HG02884 (cell line): ENCODE data around the gene QSOX2.
"Not testable (repeated sequence)": the region's sequence is repeated elsewhere in the genome, so short reads cannot be mapped to it uniquely, and the experiment has no call there.

Experiments
- ATAC-seq: cut with Tn5 transposase; IDR thresholded peaks from one replicate; pipeline ENCODE4 v1.9.1; 2021; ENCODE audit warnings: mild to moderate bottlenecking, moderate library complexity; ENCODE audit not compliant: unreplicated experiment

Gene QSOX2

DNA sequence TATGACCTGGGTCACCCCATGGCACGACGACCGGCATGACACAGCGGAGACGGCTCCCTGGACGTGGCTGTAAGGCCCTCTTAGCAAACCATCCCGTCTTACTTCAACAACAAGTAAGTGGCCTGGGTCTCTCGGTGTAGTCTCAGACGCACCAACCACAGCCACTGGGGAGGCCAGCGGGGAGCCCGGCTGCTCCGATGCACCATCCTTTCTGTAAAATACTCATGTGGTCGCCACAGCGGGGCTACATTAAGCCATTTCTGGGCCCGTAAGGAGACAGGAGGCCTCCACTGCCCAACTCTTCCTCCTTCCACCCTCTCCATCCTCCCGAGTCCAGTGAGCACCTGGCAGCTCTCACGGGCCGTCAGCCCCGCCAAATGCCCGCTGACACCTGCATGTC lies 4.7 kb downstream of the QSOX2 start:
- no peak for ATAC-seq

DNA sequence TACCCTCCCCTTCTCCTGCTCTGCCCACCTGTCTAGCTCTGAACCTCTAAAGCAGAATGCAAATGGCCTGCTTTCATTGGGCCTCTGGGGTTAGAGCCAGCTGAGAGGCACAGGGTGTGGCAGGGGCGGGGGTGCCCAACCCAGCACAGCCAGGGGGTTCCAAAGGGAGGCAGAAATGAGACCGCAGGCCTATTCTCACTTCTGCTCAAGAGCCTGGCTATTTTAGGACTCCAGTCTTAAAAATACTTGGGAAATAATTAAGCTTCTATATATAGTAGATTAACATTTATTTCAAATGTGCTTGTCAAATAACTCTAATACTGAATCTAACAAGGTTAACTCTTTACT lies 5.7 kb downstream of the QSOX2 start:
- no peak for ATAC-seq

GRCh38 chr9:136239135-136239982 lies 6.3 kb downstream of the QSOX2 start:
- ATAC-seq = no peak

DNA sequence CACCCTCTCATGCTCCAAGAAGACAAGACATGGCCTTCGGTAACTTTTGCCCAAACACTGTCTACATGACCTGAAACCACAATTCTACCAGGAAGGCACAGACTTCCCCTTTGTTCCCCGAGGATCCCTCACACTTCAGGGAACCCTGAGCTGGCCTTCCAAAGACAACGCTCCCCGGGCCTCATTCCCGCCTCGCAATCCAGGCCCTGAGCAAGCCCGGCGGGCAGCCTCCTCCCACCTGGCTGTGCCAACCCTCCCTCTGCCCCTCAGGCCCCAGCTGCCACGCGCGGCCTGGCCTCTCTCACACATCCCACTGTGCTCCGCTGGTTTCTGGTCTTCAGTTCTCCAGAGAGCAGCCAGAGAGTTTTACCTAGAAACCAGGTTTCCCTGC lies 7.3 kb downstream of the QSOX2 start:
- ATAC-seq = no peak

GRCh38 chr9:136237486-136238341 lies 7.9 kb downstream of the QSOX2 start:
- ATAC-seq = no peak

GRCh38 chr9:136236471-136237410 lies 8.9 kb downstream of the QSOX2 start:
- ATAC-seq = not testable (repeated sequence)

- no peak for ATAC-seq
These were observed 9.7 kb downstream of the QSOX2 start for GRCh38 chr9:136235709-136236455.

GRCh38 chr9:136235171-136235570 lies 10.4 kb downstream of the QSOX2 start:
- ATAC-seq = no peak

GRCh38 chr9:136234597-136234996 lies 11.0 kb downstream of the QSOX2 start:
- no peak for ATAC-seq

DNA sequence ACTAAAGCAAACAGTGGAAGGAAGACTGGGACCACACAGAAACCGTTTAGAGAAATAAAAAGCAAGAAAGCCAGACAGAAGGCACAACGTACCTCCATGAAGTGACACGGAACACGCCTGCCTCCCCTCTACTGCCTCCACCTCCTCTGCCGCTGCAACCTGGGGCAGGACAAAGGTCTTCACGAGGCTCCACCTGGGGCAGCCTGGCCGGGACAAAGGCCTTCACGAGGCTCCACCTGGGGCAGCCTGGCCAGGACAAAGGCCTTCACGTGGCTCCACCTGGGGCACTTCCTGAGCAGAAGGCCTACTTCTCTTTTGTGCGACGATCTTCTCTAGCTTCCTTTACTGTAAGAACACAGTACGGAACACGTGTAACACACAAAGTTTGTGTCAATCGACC lies 11.7 kb downstream of the QSOX2 start:
- ATAC-seq = no peak

- no peak for ATAC-seq
These were observed 12.2 kb downstream of the QSOX2 start for GRCh38 chr9:136233411-136233810.

DNA sequence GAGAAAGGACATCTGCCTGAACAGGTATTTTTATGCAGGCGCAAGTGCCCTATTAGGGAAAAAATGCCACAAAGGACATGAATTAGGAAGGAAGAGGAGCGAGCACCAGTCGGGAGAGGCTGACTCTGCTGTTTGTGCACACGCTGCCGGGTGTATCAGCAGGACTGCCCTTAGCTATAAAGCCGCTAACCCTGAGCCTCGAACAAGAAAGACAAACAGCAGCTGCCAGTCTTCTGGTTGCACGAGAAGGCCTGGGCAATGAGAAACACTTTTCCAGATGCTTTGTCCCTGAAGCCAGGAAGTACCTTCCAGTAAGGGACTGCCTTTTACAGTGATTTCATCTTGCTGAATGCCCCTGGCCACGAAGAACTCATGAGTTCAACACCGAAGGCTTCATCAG lies 12.6 kb downstream of the QSOX2 start:
- no peak for ATAC-seq

DNA sequence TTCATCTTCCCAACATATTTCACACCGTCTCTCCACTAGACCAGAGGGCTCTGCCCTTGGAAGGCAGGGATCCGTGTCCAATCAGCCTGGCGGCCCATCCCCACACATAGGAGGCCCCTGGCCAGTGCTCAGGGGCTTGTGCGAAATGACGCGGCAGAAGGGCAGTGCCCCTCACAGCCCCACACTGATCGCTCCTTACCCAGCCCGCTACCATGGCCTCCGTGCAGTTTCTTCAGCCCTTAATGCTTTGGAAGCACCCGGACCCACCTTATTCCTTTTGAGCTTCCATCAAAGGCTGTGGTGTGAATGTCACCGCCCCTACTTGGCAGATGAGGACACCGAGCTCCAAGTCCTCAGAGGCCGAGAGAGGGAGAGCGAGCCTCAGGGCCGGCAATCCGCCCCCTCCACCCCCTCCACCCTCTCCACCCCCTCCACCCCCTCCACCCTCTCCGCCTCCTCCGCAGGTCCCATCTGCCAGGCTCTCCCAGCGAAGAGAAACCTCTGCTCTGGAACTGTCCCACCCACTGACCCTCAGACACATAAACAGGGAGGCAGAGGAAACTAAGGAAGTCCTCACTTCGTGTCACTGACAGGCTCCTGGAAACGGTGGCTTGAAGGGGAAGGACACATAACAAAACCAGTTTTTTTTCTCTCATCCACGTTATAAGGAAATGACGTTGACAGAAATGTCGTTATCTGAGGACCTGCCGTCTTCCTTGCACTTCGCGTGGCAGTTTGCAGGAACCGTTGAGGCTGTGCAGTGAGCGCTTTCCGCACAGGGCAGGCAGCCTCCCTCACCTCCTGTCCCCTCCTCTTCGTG lies 13.9 kb downstream of the QSOX2 start:
- no peak for ATAC-seq

DNA sequence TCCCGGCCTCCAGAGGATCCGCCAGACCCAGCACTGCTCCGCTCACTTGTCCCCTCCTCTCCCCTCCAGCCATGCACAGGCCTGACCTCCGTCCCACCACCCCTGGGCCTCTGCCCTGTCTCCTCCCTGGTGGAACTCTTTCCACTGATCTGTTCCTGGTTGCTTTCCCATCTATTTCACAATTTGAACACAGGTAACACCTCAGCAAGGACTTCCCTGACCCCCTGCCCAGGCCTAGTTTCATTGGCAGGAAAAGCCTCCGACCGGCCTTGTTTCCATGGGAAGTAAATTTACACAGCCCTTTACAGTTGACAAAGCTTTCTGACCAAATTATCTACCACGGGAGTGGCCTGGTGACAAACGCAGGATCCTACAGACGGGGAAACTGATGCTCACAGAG lies 14.8 kb downstream of the QSOX2 start:
- ATAC-seq = no peak

DNA sequence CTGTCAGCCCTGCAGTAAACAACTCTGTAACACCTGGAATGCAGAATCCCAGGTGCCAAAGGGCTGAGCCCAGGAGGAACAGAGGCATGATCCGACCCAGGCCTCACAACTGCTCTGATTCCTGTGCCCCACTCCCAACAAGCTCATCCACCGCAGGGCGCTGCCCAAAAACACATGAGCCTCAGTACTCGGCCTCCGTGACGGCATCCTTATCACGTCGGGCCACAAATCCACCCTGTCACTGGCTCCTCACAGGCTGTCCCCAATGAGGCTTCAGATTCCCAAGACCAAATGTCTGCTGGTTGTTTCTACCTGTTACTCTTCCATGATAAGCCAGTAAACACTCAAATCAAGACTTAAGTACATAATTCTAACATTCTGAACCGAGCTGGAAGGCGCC lies 15.2 kb downstream of the QSOX2 start:
- no peak for ATAC-seq

DNA sequence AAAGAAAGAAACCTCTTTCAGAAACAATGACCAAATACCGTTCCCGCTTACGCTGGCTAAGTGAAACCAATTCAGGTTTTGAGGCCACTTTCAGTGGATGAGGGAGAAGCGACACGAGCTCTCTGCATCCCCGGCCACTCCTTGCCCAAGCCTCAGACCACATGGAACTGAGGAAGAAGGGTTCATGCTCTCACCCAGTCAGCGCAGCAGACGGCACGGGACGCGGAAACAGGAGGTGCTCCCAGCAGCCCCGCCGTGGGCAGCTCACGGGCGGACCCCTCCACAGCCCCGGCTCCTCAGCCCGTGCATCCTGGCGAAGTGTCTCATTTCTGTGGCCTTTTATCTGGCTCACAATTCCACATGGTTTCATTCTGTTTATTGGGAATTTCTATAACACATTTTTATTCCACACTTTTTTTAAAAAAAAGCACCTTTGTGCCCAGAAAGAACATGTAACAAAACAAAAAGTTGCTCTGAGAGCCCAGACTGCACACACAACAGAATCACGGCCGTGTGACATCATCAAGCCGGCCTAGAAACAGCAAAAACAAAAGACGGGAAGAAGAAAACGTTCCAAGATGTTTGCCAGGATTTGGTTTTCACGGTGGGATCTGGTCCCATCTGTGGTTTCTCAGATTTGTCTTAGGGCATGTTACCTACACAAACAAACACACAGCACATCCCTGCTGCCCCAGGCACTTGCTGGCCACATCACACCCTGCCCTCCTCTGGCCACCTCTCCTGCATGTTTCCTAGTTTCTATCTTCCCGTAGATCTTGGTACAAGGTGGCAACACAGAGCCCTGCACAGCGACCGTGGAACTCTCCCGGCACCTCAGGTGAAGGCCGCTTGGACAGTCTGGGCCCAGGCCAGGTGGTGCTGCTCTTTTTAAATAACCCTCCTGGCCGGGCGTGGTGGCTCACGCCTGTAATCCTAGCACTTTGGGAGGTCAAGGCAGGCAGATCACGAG lies 16.2 kb downstream of the QSOX2 start:
- ATAC-seq = no peak

DNA sequence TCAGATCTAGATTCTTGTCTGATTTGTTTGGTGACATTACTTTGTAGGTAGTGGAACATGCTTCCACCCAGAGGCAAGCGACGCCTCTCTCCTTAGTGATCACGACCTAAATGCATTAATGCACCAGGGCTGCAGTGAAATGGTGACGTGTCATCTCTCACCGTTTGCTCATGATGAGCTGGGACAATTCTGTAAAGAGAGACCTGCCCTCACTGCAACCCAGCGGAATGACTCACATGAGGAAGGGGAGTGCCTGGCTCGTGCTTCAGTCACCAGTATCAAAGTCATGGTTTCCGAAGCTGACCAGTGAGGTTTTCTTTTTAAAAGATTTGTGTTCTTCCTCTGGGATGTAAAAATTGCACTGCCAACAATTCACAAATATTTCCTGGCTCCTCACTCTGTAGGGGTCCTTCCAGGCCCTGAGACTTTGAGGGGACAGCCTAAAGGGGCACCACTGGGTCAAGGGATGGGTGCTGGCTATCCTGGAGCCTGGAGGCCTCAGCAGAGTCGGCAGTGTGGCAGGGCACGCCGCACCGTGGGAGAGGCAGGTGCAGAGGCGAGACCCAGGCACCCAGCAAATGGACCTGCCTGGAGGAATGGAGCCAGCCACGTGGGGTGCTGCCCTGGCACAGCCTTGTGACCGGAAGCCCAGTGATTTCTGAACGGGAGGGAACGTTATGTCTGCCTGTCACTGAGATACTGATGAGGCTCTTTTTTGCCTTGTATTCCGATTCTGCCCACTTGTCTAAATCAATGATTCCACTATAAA lies 17.3 kb downstream of the QSOX2 start:
- ATAC-seq = no peak
